ENCODE measurements around the gene TRAK1.

- TF ChIP-seq, protein P1, sequence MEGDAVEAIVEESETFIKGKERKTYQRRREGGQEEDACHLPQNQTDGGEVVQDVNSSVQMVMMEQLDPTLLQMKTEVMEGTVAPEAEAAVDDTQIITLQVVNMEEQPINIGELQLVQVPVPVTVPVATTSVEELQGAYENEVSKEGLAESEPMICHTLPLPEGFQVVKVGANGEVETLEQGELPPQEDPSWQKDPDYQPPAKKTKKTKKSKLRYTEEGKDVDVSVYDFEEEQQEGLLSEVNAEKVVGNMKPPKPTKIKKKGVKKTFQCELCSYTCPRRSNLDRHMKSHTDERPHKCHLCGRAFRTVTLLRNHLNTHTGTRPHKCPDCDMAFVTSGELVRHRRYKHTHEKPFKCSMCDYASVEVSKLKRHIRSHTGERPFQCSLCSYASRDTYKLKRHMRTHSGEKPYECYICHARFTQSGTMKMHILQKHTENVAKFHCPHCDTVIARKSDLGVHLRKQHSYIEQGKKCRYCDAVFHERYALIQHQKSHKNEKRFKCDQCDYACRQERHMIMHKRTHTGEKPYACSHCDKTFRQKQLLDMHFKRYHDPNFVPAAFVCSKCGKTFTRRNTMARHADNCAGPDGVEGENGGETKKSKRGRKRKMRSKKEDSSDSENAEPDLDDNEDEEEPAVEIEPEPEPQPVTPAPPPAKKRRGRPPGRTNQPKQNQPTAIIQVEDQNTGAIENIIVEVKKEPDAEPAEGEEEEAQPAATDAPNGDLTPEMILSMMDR (IDR thresholded peaks at IDR 0.05; ENCODE audit: insufficient read depth, low read length) = no peak
- TF ChIP-seq POLR2AphosphoS5 (IDR thresholded peaks at IDR 0.05; ENCODE audit: low read depth) (no peak), GABPA (IDR thresholded peaks at IDR 0.05; ENCODE audit: low read depth) (no peak), SPI1 (IDR thresholded peaks at IDR 0.05; ENCODE audit: borderline replicate concordance, low read depth) (no peak)
- TF ChIP-seq, protein P2, sequence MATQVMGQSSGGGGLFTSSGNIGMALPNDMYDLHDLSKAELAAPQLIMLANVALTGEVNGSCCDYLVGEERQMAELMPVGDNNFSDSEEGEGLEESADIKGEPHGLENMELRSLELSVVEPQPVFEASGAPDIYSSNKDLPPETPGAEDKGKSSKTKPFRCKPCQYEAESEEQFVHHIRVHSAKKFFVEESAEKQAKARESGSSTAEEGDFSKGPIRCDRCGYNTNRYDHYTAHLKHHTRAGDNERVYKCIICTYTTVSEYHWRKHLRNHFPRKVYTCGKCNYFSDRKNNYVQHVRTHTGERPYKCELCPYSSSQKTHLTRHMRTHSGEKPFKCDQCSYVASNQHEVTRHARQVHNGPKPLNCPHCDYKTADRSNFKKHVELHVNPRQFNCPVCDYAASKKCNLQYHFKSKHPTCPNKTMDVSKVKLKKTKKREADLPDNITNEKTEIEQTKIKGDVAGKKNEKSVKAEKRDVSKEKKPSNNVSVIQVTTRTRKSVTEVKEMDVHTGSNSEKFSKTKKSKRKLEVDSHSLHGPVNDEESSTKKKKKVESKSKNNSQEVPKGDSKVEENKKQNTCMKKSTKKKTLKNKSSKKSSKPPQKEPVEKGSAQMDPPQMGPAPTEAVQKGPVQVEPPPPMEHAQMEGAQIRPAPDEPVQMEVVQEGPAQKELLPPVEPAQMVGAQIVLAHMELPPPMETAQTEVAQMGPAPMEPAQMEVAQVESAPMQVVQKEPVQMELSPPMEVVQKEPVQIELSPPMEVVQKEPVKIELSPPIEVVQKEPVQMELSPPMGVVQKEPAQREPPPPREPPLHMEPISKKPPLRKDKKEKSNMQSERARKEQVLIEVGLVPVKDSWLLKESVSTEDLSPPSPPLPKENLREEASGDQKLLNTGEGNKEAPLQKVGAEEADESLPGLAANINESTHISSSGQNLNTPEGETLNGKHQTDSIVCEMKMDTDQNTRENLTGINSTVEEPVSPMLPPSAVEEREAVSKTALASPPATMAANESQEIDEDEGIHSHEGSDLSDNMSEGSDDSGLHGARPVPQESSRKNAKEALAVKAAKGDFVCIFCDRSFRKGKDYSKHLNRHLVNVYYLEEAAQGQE (IDR thresholded peaks at IDR 0.05; ENCODE audit: insufficient replicate concordance, low read depth) = no peak
Observed at GRCh38 chr3:42042747-42043098, 48.4 kb upstream of the TRAK1 start.
